Kidney glomerular epithelial cell (primary cell): ENCODE measurements around the gene EPPIN.
A peak's percentile ranks its signal among the peaks of the same experiment; 100 is the strongest.

Experiments used
- DNase-seq: peaks from one replicate; lab custom pipeline; 2025; lab: John Stamatoyannopoulos, UW

Gene EPPIN

DNA sequence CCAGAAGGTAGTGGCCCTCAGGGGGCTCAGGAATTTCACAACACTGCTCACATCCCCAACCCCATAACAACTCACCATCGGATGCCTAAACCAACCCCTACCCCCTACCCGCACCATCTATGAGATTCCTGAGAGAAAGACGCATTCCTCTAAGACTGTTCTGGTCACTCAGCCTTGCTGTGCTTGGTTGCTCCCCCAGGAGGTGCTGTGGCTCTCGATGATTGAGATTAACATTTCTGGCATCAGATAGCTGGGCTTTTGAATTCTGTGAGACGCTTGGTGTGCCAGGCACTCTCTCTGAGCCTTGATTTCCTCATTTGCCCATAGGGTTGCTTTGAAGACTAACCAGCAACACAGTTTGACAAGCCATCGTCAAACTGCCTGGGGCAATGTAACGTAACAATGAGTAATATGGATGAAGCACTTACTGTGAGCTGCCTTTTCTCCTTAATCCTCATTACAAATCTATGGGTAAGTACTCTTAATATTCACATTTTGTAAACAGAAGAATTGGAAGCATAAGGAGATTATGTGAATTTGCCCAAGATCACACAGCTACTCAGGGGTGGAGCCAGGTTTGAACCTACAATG lies 8.9 kb downstream of the EPPIN start:
- no peak for DNase-seq

DNA sequence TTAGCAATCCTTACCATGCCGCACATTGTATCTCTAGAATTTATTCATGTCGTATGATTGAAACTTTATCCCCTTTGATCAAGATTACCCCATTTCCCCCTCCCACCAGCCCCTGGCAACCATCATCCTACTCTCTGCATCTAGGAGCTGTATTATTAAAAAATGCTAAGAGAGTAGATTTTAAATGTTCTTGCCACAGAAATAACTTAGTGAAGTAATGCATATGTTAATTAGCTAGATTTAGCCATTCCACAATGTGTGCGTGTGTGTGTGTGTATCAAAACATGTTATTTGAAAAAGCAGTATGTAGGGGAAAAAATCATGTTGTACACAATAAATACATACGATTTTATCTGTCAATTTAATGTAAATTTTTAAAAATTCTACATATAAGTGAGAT lies 19.9 kb downstream of the EPPIN start:
- no peak for DNase-seq

DNA sequence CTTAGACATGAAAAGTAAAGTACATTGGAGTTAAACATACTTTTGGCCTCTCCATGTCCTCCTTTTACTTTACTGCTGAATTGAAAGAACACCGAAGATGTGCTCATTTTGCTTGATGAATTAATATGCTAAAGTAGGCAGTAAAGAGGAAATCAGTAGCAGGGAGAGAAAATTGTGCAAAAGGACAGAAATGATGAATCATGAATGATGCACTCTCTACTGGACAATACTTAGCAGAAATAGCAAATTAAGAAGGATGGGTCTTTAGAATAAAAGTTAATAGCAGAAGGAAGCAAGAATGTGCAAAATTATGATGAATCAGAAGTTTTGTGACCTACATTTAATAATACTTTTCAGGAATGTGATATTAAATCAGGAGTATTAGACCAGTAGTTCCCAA lies 23.4 kb downstream of the EPPIN start:
- DNase-seq: no peak

DNA sequence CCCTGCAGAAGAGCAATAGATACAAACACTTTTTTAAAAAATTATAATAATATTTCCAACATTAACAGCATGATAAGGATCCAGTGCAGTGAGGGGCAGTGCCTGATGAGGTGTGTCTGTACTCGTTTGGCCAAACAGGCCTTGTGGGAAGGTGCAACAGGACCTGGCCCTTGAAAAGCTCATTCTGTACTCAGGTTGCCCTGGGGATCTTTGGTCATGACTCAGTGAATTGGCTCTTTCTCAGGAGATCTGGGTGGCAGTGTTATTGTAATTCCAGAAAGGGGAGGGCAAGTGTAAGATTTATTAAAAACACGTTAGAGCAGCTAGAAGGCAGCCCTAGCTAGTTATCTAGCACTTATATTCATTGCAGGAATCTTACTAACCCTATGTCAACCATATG lies 28.9 kb downstream of the EPPIN start:
- DNase-seq: peak; percentile 39

DNA sequence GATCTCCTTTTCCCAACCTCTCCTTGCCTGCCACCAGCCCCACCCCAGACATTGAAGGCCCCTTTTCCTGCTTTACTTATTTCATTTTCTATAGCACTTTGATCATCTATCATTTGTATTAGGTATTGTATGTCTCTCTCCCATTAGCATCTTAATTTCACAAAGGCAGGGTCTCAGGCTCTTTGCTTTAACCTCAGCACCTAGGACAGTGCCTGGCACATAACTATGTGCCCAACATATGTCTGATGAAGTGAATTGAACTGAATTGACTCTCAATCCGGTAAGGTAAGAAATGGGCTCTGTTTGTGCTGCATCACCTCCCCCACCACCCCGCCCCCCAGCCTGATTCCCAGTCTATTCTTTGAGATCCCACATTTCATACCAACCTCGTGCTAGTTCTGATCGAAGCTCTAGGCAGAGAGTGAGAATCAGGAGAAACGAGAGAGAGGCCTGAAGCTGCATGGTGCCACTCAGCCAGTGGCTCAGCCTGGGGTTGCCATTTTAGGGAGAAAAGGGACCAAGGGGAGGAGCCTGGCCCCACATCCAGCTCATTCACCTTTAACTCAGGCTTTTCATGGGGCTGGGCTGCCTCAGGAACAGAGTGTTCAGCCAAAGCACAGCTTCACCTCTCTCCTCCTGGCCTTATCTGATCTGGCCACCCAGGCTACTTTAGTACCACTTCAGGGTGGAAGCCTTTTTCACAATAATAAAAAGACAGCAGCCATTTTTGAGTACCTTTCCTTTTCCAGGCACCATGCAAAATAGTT lies 31.9 kb downstream of the EPPIN start, which contains the start of gene SPINT3:
TSS of gene SPINT3 (minus strand) at position 476 of the 767 bp plus-strand sequence. CDS start at position 462, 14 bp downstream.
- no peak for DNase-seq

DNA sequence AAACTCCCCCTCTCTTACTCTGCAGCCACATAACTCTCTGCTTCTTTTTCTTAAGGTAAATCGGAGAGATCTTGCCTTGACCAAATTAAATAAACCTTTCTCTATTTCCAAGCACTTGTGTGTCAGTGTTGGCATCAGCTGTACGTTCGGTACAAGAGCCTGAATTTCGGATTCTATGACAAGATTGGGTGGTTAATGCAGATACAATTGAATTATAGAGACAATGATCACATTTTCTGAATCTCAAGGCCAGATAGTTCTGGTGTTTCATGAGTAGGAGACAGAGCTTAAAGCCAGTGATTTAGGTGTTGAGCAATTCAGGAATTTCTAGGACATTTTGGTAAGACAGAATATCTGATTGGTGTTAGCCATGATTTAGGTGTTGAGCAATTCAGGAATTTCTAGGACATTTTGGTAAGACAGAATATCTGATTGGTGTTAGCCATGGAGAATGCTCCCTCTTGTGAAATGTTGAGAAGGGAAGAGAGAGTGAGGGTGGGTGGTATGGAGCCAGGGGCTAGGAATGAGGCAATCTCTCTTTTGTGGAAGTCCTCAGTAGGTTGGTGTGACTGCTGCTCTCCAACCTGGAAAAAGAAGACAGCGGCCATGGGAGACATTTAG lies 36.8 kb downstream of the EPPIN start:
- no peak for DNase-seq

DNA sequence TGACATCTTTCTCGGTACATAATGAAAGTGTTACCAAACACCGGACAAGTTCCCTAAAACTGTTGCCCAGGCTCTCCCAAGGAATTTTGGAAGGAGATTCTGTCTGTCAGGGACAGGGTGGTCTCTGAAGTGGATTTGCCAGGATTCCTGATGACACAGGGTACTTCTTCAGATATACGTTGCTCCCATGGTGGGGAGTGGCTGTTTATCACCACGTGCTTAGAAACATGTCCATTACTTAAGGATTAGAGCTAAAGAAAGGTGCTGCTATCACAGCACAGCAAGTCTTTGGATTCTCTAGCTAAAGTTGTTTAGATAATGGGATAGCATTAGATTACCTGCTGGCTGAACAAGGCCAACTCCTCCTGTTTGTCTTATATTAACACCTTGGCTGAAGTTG lies 38.1 kb downstream of the EPPIN start:
- no peak for DNase-seq

- no peak for DNase-seq
Observed at GRCh38 chr20:45508068-45508886, 38.9 kb downstream of the EPPIN start.

- DNase-seq: no peak
Observed at GRCh38 chr20:45507011-45507820, 40.0 kb downstream of the EPPIN start.

GRCh38 chr20:45506398-45506797 lies 40.8 kb downstream of the EPPIN start:
- no peak for DNase-seq

DNA sequence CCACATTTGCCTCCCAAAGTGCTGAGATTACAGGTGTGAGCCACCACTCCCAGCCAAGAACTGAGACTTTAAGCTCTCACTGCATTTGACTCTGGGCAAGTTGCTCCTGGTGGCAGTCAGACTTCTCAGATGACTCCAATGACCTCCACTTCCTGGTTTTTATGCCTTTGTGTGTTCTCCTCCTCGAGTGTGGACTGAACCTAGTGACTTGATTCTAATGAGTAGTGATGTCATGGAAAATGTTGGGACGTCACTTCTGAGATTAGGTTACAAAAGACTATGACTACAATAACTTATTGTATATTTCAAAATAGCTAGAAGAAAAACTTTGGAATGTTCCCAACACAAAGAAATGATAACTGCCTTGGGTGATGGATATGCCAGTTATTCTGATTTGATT lies 43.8 kb downstream of the EPPIN start:
- no peak for DNase-seq

GRCh38 chr20:45502561-45502960 lies 44.6 kb downstream of the EPPIN start:
- DNase-seq: no peak

- no peak for DNase-seq
Observed at GRCh38 chr20:45501600-45501999, 45.6 kb downstream of the EPPIN start.

DNA sequence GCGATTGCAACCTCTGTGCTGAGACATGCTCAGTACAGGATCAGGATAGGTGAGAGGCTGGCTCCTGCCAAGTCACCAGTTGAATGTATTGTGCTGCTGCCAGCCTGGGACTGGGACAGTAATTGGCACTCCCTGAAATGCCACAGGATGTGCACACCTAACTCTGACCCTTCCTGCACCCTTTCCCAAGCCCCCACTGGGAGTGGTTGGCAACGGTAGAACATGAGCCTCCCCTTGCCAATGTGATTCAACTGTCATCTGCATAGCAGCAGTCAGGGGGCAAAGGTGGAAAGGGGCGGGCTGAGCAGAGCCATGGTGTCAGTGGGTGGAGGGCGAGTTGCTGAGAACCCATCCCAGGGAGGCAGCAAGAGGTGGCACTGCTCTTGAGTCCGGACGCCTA lies 47.2 kb downstream of the EPPIN start:
- no peak for DNase-seq

DNA sequence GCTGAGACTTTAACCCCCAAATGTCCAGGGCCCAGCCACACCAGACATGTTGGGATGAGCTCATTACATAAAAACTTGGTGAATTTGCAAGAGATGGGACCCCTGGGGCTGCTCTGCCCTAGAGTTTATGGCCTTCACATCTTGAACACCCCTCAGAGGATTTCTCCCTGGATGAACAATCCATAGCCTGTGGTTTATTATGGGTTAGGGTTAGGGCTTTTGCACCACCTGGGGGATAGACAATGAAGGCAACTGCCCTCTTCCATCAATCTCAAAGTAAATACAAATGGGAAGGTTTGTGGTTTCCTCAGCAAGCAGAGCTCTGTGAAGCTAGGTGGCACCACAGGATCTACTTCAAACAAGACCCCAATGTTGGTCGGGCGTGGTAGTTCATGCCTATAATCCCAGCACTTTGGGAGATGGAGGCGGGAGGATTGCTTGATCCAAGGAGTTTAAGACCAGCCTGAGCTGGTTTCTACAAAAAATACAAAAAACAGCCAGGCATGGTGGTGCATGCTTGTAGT lies 49.2 kb downstream of the EPPIN start:
- no peak for DNase-seq

DNA sequence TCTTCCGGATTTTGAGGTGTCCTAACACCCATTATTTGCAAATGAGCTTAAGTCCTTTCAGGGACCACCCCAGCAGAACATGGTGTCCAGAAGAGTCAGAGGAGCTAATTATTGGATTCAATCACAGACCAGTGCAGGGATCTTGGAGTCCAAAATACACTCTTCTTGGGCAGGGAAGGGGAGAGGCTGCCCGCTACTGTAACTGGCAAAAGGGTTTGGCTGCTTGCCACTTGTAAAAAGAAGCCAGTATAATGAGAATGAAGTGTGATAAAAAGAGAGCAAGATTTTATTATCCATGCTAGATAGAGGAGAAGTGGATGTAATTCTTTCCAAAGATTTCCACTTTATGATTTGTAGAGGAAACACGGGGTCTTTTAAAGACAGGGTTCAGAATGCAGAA lies 51.0 kb downstream of the EPPIN start:
- DNase-seq: no peak

- DNase-seq: no peak
Observed at GRCh38 chr20:45495501-45495941, 51.7 kb downstream of the EPPIN start.
